Retina (tissue), 1 donor: ENCODE measurements around the gene RERE.
"Not testable (repeated sequence)": the region's sequence is repeated elsewhere in the genome, so short reads cannot be mapped to it uniquely, and the experiment has no call there.

Experiments used
- DNase-seq: peaks from one replicate; pipeline ENCODE4 v3.0.0-alpha.2; 2016

RERE gene

DNA sequence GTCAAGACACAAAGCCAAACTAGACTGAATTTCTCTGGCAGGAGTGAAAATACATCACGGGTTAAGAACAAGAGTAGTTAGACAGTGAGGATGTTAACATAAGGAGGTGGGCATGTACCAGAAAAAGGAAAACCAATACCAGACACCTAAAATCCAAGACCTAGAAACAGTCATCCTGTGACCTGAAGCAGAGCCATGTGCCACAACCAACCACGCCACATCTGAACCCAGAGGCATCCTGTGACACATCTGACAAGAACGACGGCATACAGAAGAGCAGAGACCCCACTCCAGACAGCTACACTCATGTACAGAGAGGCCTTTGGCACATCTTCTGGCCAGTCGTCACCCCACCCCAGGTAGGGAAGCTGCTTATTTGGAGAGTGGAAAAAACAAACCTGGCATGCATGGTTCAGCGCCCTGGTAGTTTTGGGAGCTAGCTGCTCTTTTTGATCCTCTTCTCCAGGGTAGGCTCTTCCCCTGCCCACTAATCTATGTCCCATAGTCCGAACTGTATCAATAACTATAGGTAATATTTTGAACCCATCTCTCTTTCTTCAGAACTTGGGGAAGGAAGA lies 427.4 kb downstream of the RERE start:
- no peak for DNase-seq

DNA sequence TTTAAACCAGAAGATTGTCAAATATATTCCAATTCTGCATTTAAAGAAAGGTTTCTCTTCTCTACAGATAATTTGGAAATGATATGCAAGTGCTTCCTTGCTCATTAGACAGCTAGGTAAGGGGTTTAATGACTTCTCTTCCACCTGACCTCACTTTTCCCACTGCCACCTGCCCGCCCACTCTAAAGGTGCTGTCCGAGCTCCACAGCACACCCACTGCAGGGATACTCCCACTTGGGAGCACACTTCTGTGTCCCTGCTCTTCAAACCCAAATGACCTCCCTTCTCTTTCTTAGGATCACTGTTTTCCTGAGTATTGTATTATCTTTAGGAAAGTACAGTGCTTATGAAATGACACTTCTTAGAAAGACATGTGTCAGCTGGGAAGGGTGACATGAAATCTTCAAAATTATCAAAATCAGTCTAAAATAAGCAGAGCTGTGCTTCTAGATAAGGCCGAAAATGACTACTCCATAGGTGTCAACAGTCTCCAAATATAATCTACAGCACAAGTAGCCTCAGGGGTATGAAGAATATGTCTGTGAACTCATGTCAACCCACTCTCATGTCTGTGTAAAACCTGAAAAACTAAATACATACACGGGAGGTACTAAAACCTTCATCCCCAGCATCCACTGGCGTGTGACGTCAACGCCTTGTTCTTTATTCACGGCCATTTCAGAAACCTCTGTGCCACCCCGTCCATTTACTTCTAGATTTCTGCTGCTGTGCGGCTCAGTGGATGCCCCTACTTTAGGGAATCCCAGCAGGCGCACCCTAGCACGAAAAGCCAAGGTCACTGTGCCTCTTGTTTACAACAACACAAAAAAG lies 428.5 kb downstream of the RERE start:
- no peak for DNase-seq

DNA sequence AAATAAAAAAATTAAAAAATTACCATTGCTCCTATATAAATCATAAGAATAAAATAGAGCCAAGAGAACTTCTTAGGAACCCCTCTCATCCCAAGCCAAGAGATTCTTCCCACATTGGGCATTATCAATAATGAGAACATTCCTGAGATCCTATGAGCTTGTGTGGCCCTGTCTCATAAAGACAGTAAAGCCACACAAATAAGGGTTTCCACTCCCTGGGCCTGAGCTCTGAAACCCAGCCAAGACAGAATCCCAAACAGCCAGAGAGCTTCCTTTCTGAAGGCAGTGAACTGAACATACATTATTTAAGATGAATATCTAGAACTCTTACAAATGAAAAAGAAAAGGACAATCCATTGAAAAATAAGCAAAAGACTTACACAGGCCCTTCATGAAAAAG lies 431.2 kb downstream of the RERE start:
- DNase-seq, result no peak

DNA sequence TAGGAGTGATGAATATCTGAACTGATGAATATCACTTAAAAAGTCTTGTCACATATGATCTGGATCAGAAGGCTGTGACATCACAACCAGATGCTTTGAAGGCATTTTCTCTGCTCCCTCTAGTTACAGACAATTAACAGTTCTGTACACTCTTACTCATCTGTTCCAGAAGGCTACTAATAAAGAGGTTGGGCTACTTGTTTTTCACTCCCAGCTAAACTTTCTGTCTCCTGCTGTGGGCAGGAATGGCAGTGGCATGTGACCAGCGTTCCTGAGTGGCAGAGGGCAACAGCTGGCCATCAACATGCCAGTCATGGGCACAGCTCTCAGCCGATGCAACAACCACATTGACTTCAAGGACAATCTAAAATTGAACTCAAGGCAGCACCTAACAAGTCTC lies 432.9 kb downstream of the RERE start:
- DNase-seq, result no peak

DNA sequence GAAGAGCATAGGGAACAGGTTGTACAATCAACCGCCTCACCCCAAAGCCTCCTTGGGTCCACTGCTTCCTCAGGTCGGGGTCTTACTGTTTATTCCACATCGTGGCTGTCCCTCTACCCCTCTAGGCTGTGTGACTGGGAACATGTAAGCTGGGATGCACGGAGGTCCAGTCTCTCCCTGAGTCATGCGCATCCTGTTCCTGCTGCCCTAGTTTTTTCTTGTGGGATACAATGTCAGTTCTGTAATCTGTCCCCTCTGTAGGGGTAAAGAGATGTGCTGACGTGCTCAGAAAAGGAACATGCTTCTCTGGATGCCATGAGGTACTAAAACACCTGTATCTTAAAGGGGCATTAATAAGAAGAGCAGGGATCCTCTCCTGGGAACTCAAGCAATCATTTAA lies 433.4 kb downstream of the RERE start:
- no peak for DNase-seq

DNA sequence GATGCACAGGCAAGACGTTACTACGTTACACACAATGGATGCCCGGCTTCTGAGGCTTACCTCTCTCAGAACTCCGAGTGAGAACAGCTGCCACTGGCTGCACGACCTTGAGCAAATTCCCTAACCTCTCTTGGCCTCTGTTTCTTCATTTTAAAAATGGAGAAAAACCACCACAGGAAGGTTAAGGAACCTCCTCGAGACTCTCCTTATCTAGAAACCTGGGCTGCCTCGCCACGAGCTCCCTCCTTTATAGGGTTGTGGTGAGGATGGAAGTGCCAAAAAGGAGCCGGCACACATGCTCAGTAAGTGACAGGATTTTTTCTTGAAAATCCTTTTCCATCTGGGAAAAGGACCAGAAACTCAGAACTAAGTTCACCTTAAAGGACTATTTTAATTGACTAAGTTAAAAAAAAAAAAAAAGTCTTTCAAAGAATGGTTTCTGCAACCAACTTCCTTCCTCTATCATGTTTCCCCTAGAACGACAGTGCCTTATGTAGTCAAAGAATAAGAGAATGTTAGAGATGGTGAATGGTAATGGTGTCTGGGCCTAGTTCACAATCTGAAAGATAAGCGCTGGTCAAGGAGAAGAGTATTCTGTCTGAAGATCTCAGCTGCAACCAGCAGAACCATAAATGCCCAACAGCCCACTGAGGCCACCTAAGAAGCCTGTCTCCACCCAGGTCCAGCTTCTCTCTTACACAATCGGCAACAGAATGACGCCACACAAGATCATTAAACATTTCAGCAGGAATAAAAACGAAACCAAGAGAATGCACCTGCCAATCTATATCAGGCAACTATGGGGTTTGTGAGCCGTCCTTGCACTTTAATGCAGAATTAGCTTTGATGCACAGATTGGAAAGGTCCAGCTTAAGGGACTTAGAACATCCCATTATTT lies 434.6 kb downstream of the RERE start:
- no peak for DNase-seq

DNA sequence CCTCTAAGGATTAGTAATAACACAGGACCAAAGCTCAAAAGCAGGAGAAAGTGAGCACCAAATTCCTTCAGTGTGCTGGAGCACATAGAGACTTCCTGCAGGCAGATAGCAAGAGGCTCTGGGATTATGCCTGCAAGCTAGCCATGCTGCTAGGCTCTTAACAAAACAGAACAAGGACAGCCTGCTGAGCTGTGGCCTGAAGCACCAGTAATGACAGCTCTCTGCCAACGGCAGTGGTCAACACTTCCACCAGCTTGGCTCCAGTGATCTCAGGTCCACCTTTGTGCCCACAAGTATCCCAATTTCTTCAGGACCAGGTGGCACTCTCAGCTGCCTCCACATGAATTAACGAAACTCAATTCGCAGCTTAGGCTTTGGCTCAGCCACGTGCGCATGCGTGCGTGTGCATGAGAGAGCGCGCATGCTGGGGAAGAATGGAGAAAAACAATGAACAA lies 435.4 kb downstream of the RERE start:
- peak; percentile 73 for DNase-seq

DNA sequence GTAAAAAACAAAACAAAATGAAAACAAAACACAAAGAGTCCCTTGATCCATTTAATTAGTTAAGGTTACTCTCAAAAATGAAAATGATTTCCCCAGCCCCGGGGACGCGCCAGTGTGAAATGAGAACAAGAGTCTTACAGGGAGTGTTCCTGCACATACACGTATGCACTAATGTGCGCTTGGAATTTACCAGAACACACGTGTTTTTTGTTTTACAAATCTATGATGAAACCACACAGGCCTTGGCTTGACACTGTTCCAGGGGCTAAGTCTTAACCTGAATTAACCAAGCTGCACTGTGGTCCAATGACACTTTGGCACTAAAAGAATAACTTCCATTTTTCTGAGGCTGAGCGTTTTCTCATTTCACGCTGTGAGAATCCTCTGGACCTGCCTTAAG lies 435.8 kb downstream of the RERE start:
- DNase-seq, result no peak

DNA sequence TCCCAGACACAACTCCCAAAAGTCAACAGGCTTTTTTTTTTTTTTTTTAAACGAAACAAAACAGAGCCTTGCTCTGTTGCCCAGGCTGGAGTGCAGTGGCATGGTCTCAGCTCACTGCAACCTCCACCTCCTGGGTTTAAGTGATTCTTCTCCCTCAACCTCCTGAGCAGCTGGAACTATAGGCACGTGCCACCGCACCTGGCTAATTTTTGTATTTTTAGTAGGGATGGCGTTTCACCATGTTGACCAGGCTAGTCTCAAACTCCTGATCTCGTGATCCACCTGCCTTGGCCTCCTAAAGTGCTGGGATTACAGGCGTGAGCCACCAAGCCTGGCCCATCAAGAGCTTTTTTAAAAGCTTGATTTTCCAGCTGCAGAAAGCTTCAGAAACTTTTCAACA lies 437.1 kb downstream of the RERE start:
- not testable (repeated sequence) for DNase-seq

DNA sequence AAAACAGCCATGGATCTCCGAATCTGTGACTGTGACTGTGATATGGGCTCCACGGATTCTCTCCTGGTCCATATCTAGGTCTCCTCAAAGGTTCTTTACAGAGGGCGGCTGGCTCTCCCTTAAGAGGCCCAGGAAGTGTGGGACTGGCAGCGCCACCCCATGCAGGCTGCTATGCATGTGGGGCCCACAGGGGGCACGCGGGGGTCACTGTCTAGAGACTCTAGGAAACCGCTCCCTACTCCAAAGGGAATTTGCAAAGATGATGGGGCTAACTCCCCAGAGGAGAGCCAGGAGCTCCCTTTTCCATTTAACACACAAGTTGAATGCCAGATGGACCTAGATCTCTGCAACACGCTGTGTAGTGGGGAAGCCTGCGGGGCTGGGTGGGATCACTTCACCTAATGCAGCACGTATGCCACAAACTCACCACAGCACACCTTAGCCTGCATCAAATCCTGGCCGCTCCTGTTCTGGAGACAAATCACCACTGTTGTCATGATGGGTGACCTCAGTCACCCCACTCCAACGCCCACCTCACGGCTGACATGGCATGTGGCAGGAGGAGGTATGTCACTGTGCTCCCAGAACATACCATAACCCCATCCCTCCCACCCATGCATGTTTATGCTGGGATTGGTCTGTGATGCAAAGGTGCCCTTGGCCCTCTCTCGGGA lies 437.8 kb downstream of the RERE start:
- no peak for DNase-seq

DNA sequence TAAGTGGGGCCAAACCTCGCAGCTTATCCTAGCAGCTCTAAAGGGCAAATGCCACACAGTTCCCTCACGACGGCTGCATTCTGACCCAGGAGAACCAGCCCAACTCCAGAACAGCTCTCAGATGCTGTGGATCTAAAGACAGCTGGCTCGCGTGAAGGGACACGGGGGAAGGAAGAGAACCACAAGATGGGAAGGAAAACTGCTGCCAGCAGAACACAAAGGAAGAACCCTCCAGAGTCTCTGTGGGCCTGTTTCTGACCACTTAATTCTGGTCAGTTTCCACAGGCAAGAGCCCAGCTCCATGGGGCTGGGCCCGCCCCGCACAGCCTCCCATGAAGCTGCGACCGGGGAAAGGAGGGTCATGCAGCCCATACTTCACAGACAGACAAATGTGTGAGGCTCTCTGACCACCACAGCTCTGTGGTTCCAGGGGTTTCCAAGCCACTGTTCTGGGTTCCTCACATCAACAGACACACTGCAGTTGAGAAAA lies 438.4 kb downstream of the RERE start:
- DNase-seq, result no peak

DNA sequence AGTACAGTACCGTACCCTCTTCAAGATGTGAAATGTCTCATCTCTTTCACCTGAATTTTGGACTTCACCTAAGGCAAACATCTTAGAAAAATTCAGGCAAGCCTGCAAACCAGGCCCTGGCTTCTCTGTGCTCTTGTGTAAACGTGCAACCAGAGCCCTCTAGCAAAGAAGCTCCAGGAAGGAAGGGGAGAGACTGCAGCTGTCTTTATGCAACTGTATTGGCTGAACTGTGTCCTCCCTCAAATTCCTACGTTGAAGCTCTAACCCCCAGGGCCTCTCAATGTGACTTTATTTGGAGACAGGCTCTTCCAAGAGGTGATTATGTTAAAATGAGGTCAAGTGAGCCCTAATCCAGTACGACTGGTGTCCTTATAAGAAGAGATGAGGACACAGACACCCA lies 439.3 kb downstream of the RERE start:
- DNase-seq, result no peak

DNA sequence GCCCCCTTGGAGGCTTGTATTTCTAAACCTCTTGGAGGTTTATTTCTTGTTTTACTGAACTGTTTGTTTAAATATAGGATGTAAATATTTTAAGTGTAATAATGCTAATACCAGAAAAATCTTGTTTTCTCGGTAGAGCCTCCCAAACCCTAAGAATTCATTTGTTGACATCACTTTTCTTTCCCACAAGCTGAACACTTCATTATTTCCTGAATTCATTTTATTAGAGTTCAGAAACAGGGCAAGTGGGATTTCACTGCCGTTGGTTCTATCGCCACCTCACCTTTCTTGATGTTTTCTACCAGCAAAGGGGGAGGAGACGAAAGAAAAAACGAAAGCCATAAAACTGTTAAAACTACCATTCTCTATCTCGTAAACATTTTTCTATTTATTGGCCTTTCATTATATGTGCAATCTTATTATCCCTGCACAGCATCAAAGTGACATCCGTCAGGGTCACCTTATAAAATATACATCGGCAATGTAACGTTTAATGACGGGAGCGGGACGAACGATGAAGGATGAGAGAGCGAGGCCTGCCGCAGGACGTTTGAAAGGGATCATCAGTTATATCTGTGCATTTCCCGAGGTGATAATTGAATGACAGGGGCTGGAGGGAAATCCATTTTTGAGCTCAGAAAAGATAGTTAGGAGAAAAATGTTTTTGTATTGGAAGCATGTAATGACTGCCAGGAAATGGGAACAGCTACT lies 440.0 kb downstream of the RERE start:
- DNase-seq, result no peak

DNA sequence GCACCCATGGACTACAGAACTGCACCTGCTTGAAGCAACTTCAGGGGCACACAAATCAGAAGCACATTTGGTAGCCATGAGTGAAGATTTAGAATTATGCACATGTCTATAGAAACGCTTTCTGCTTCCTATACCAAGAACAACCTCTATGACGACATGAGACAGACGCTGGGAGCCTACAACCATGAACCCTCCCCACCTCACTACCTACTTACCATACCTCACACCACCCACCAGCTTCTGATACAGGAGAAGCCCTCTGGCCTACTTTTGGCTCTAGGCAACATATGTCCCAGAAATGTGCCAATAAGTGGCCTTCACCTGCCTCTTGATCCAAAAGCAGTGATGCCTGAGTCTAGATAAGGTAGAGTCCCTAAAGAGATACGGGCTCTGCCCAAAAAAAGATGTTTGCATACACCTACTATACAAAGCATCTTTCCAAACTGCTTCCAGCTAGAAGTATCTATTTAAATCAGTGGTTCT lies 441.0 kb downstream of the RERE start:
- no peak for DNase-seq

DNA sequence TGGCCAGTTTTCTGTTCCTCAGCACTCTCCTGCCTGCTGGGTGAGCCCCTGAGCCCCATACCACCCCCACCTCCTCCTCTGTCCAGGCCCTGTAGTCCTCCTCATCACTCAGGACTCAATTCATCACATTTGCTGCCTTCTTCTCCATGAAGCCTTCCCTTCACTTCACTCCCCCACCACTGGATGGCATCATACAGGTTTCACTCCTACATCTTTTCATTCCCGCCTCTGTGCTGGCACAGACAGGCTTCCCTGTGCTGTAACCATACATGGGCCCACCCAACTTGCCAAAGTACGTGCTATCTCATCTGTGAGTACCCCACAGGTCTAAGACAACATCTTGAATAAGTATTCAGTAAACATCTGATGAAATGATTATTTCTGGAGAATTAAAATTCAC lies 442.6 kb downstream of the RERE start:
- DNase-seq, result no peak

DNA sequence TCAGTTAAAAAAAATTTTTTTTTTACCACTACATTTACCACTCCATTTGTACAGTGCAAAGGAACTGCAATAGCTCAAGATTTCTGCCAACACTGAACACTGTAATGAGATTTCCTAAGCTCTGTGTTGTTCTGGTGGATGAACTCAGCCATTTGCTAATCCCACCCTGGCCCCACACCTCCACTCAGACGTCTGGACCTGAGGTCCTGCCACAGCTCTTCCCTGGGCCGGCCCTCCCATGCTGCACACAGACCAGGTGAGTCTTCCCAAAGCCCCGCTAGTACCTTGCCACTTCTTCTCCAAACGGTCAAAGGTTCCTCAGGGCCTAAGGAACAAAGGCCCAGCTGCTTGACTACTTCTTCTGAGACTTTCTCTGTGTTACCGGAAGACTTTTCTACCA lies 443.1 kb downstream of the RERE start:
- DNase-seq, result no peak

DNA sequence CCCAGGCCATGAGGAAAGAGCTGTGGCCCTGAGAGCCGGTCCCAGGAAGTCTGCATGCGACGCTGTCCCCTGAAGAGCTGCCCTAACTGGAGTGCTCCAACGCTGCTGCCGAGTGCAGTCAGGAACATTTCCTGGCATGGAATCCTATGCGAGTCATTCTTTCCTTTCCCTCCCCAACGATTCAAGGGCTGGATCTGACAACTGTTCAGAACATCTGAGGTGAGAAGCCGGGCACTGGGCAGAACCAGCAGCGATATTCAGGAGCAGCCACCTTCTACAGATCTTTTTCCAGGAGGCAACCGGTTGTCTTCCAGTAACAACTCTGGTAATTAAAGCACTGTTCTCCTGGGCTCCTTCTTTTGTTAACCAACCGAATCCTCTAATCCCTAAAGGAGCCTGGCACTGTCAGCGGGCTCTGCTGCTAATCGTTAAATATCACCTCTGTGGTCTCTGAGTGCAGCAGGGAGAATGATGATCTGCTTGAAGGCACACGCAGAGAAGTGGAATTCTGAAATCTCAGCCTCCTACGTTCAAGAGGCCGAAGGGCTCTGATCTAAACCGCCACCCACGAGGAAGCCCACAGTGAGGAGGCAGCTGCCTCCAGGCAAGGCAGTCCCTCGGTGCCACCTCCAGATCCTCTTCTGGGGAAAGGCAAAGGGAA lies 443.7 kb downstream of the RERE start:
- peak; percentile 76 for DNase-seq

DNA sequence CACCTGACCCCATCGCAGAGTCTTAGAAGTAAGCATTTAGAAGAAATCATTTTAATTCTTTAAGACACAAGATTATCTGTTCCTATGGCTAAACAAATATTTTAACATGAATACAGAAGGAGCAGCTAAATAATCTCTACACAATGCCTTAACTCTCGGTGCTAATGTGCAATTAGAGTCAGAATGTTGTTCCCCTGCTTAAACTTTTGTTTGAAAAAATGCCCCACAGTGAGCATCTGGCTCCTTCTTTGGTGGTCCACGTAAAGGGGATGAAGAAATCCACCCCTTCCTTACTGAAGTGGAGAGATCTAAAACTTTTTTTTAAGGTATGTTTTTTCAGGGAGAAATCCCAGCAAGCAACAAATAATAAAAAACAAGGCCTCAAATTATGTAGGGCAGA lies 444.3 kb downstream of the RERE start:
- DNase-seq, result no peak

DNA sequence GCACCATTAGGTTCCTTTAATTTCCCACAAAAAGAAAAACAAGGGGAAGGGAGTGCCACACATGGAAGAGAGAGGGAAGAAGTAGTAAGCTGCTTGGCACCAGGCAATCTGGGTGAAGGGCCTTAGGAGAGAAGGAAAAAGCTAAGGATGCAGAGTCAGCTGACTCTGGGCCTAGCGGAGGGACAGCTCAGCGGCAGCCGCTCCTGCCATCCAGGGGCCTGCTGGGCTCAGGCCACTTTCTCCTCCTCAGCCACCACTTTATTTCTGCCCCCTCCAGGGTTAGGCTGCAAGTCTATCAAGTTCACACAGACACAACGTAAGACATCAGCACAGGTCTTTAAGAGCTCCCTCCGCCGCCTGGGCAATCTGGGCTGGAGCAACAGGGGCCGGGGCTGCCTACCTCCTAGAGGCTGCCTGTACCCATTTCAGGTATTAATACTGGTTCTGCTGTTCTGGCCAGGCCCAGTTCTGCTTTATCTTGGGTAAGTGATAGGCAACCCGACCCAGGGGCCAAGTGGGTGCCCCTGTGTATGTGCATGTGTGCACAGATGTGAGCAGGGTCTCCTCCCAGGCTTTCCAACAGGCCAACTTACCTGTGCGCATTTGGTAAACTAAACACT lies 446.0 kb downstream of the RERE start:
- DNase-seq, result no peak

DNA sequence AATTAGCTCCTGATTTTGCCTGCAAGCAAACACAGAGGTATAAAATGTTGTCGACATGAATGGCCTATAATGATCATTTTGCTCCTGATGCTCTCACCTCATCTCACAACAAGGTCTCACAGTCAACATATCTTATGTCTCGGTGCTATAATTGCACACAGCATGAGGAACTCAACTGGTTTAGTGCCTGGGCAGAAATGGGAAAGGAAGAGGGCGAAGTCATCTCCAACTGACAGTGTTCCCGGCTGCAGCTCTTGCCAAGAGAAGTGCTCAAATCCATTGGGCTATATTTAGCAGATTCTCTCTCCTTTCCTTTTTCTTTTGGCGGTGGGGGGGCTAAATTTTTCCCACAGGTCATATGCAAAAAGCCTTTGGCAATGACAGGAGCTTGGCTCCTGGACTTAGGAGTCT lies 446.5 kb downstream of the RERE start:
- DNase-seq, result no peak
